GM12873 (cell line): ENCODE data around the gene RPL13.

Experiments
- CTCF ChIP-seq: IDR thresholded peaks from 2 replicates; pipeline ENCODE4 v1.5.1; 2012; ENCODE audit warnings: low read depth, mild to moderate bottlenecking, moderate library complexity, low read length, control low read depth; ENCODE audit not compliant: insufficient read depth; ENCODE audit errors: missing control alignments

RPL13 gene

GRCh38 chr16:89545044-89545830, 15.2 kb upstream of the RPL13 start:
- no peak for TF ChIP-seq CTCF

DNA sequence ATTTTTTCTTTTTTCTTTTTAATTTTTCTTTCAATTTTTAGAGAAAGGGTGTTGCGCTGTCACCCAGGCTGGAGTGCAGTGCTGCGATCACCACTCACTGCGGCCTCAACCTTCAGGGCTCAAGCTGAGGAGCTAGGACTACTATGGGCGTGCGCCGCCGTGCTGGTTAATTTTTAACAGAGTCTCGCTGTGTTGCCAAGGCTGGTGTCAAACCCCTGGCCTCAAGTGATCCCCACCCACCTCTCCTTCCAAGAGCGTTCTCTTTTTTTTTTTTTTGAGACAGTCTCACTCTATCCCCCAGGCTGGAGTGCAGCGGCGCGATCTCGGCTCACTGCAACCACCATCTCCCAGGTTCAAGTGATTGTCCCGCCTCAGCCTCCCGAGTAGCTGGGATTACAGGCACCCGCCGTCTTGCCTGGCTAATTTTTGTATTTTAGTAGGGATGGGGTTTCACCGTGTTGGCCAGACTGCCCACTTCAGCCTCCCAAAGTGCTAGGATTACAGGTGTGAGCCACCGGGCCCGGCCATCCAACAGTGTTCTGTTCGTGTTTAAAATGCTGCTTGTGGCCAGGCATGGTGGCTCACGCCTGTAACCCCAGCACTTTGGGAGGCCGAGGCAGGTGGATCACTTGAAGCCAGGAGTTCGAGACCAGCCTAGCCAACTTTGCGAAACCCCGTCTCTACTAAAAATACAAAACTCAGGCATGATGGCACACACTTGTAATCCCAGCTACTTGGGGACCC, 14.5 kb upstream of the RPL13 start:
- no peak for TF ChIP-seq CTCF

GRCh38 chr16:89546781-89547180, 13.7 kb upstream of the RPL13 start:
- no peak for TF ChIP-seq CTCF

DNA sequence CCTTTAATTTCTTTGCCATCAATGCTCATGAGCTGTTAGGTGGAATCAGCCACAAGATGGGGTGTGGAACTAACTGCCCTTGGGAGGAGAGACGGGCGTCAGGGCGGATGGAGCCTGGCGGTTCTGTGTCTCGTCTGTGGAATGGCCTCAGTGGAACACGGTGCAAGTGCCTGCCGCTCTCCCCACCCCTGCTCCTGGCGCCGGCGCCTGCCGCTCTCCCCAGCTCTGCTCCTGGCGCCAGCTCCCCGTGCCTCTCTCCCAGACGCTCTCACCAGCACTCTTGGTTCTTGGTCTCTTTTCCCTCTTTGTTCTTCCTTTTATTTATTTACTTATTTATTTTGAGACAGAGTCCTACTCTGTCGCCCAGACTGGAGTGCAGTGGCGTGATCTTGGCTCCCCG, 13.2 kb upstream of the RPL13 start:
- TF ChIP-seq CTCF: no peak

DNA sequence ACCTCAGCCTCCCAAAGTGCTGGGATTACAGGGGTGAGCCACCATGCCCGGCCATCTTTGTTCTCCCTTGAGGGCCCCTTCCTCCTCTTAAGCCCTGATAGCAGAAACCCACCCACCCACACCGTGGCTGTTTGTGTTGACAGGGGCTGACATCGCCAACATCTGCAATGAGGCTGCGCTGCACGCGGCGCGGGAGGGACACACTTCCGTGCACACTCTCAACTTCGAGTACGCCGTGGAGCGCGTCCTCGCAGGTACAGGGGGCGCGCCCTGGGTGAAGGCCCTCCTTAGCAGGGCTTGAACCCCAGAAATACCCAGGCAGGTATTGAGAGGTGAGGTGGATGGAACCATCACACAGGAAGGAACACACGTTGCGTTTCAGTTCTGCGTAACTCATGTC, 12.6 kb upstream of the RPL13 start:
- TF ChIP-seq CTCF: no peak

DNA sequence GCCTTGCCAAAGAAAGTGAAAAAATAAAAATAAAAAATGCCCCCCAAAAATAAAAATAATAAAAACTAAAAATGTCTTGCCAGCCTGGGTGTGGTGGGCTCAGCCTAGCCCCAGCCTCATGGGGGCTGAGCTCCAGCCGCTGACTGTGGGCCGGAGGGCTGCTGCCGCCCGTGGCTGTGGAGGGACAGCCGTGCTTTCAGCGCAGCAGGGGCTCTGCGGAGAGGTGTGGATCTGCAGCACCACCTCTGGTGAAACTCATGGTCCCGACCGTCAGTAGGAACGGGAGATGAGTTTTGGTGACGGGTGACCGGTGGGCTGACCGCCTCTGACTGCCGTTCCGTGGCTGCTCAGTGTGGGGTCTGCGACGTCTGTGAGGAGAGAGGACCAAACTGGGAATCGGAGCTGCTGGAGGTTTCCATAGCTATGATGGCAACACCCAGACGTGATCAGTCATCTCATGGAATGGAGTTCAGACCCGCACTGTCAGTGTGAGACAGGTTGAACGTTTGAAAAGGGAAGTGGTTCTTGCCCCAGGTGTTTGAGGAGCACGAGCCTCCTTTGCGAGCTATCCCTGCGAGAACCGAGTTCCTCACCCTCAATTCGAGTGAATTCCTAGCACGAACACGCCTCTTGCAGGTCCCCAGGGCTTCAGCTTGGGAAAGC, 12.0 kb upstream of the RPL13 start:
- no peak for TF ChIP-seq CTCF
